Stimulated activated CD8-positive, alpha-beta memory T cell treated with anti-CD3 and anti-CD28 coated beads, Interleukin-4, amount 100 ng/mL, for 48 hours (primary cell): Measurements from ENCODE around the gene MAP3K4.

ENCODE experiments used
- DNase-seq: peaks from one replicate; pipeline ENCODE4 v3.0.0-alpha.2; 2020

MAP3K4 gene

DNA sequence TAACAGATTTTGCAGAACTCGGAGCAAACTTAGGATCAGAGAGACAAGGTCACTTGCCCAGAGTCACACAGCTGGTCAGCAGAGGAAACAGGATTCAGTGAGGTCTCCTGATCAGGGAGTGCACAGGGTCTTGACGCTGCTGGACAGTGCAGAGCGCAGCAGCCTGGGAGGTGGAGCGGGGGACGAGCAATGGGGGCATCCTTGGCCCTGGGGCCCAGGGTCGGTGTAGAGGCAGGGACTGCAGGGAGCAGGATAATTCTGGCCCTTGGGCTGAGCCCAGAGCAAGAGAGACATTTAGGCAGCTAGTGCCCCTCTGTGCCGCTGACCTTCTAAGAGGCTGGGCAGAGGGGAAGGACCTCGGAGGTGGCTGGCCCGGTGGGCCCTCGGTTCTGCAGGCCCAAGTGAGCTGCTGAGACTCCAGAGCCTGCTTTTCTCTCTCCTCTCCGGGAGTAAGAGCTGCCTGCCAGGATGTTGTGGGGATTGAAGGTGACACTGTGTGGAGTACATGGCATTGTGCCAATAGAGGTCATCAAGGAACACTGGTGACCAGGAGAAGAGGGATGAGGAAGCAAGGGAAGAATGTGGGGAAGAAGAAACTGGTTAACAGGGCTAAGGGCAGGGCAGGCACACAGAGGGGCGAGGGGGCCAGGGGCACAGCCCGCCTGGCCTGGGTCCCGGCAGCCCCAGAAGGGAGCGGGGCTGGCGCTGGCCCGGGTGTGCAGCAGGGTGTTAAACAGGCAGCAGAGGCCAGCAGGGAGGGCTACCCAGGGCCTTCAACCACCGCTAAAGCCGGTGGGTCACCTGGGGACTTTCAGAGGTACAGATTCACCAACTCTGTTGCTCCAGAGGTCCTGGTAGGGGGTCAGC lies 160.3 kb downstream of the MAP3K4 start:
- no peak for DNase-seq

DNA sequence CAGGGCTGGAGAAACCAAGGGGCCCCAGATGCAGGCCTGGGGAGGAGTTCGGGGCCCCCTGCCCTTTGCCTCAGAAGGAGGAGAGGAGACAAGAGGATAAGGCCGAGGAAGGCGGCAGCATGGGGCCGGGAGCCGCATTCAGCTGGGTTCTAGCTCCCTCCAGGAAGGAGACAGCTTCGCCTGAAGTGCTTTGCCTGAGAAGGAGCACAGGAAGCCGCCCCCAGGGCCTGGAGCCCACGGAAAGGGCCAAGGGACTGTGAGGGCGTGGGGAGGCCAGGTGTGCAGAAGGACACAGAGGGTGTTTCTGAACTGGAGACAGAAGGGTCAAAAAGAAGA lies 160.9 kb downstream of the MAP3K4 start:
- DNase-seq, result no peak

DNA sequence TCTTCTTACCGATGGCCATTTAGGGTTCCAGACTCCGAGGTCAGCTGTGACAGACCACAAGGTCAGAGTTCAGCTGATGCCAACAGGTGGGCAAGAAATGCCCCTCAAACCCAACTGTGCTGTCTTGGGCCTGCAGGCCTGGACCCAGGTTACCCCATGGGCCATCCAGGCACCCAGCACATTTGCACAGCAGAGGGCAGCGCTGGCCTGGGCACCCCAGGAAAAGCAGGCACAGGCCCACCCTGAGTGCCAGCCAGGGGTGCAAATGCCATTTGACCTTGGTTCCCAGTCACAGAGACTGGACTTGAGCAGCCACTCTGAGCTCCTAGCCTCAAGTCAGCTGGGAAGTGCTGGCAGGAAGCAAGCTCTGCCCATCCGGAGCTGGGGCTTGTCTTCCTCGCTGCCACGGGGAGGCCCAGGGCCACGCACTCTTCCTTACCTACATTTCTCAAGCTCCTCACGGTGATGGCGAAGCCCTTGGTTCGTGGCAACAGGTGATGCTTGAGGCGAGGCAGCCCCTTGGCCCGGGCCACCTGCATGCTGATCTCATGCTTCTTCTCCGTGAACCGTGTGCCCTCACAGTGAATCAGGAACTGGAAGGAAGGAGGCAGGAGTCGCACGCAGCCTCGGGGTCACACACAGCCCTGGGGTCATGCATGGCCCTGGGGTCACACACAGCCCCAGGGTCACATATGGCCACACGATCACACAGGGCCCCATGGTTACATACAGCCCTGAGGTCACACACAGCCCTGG lies 161.5 kb downstream of the MAP3K4 start:
- peak; percentile 46 for DNase-seq

DNA sequence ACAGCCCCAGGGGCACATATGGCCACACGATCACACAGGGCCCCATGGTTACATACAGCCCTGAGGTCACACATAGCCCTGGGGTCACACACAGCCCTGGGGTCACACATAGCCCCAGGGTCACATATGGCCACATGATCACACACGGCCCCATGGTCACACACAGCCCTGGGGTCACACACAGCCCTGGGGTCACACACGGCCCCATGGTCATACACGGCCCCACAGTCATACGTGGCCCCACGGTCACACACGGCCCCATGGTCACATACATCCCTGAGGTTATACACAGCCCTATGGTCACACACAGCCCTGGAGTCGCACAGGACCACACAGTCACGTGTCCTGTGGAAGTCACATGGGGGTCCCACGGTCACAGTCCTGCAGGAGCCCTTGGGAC lies 162.2 kb downstream of the MAP3K4 start:
- no peak for DNase-seq

DNA sequence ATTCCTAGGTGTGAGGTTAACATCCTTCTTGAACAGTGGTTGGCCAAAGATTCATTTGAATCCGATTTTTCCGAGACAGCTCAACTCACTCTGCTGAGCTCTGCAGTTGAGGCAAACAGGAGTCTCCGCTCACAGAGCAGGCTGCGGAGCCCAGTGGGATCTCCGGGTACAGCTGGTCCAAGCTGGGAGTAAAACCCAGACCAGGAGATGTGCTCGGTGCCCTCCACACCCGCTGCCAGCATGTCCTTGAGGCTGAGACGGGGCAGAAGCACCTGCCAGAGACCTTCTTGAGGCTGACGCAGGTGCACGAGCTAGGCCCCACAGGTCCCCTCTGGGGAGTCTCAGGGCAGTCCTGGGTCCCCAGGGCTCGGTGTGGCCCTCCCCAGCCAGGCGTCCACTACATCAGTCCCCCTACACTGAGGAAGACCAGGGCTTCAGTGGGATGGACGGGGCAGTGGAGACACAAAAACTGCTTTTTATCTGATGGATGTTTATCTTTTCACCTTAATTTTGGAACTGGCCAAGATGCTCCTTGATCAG lies 163.3 kb downstream of the MAP3K4 start:
- DNase-seq, result no peak

DNA sequence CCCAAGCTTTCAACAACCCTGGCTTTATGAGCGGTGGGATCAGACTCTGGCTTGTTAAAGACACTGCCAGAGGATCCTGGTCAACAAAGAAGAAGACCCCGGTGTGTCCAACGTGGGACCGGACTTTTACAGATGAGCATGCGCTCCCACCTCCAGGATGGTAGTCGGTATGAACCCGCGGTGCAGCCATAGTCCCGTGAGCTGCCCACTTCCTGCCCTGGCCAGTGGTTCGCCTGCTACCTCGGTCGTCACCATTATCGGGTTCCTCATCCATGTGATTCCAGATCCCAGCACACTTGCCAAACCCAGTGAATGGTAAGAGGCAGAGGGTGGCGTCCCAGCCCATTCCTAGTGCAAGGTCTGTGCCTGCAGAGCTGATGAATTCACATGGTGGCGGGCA lies 169.6 kb downstream of the MAP3K4 start:
- no peak for DNase-seq

DNA sequence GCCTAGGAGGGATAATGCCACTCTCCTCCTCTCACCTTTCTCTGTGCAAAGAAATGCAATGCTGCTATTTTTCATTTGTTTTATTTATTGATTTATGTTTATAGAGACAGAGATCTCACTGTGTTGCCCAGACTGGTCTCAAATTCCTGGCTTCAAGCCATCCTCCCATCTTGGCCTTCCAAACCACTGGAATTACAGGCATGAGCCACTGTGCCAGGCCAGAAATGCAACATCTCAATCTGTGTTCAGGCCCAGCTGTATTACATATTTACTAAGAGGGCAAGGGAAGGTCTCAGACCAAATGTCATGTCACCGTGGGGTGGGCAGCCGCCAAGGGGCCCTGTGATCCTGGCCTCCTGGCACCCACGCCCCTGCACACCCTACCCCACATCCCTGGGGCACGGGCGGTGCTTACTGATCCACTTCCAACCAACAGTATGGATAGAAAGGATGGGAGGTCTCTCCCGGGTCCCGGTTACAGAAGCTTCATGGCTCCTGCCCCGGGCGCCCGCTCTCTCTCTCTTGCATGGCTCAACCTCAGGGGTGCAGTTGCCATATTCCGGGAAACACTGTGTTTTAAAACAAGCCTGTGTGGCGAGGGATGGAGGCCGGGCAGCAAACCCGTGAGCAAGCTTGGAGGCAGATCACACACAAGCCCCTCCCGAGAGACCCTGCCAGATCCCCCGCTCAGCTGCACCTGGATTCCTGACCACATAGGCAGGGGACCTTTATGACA lies 170.5 kb downstream of the MAP3K4 start:
- DNase-seq, result no peak

DNA sequence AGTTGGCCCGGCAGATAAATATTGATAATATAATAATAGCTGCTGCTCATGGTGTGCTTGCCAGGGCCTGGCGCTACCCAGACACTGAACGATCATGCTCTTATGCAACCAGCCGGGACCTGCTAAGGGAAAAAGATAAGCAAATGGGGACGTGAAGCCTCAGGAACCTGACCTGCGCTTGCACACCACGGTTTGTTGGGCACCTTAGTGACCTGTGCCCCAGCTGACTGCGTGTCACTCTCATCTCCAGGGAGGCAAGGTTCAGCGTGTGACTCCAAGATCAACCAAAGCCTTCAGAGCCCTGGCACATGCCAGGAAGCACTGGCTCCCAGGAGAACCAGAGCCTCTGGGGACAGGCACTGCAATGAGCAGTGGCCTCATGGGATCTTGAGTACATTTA lies 171.2 kb downstream of the MAP3K4 start:
- DNase-seq, result no peak

DNA sequence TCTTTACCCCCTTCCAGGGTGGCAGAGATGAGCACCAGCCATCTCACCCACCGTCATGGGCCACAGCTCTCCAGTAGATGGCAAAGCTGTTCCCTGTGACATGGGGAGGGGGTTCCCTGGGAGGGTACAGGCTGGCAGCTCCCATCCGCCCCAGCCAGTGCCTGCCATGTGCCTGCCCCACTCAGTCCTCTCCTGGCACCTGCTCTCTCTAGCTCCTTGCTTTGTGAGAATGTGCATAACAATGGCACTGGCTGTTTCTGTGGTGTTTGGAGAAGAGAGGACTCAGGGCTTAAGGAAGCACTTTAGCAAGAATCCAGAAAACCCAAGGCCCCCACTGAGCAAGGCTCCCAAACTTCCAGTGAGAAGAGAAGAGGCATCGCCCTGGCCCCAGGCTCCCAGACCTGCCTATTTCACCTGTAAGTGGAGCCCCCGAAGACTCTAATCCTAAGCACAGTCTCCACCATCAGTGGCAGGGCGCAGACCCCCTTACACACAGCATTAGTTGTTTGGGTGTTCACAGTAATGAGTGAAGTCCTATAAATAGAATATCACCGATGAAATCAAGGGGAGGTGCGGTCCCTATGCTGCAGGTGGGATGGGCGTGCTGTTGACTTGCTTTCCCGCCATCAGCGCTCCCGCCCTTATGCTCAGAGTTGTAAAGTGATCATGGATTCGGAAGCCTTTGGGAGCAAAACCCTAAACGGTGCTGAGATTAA lies 172.1 kb downstream of the MAP3K4 start:
- DNase-seq, result no peak

DNA sequence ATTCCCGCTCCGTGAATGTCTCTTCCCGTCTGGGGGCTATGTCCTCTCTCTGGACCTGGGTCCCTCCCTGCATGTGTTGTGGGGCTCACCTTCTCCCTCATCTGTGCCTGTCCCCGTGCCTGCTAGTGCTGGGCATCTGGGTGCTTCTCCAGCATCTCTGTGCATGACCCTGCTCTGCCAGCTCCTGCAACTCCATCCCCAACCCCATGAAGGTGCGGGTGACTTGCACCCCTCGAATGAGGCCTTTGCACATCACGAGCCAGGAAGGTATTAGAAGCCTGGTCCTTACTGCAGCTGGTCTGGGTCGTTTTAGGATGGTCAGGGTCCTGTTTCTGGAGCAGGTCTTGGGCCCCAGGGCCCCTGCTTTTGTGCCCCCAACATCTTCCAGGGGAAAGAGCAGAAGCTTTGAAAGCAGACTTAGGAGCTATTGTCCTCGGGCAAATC lies 172.6 kb downstream of the MAP3K4 start:
- no peak for DNase-seq

DNA sequence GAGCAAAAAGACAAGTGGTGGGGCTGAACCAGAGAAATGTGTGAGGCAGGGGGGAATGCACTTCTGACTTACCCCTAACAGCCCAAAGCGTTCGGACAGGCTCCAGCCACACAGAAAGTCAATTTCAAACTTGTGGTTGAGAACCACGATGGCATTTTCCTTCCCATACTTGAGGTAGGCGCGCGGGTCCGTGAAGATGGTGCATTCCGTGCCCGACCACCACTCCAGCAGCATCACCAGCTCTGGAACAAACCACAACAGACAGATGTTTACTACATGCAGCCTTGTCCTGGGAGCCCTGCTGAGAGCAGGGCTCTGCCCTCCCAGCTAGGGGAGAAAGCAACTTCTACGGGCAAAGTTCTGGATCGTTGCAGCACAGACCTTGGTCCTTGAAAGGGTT lies 174.6 kb downstream of the MAP3K4 start:
- DNase-seq, result no peak

DNA sequence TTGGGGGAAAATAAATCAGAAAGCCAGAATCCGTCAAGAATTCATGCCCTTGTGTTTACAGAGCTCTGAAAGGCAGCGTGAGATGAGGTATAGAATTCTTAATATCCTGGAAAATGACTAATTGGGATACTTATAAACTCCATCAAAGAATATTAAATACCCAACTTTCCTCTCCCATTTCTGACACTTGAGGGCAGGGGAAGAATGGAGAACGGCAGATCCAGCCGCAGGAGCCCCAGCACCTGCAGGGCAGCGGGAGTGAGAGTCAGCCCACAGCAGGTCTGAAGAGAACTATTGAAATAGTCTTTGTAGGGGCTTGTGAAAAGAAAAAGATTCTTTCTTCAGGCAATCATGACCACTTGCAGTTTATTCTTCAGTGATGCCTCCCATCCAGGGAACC lies 175.1 kb downstream of the MAP3K4 start:
- DNase-seq, result no peak
